Stimulated activated memory B cell treated with anti-CD40 and anti-IgM and Interleukin-4, amounts not matched to agents 10 μg/mL and 1 μg/mL and 100 μg/mL, for 72 hours (primary cell): ENCODE results near the gene OTOGL.
"Not testable (repeated sequence)": the region's sequence is repeated elsewhere in the genome, so short reads cannot be mapped to it uniquely, and the experiment has no call there.

Source experiments
- ATAC-seq: fragments of 150-1000 bp; cut with Tn5 transposase; 2 replicates; pipeline ENCODE4 v1.10.0; 2021
- H3K27ac Mint-ChIP-seq: one replicate; pipeline ENCODE4 v1.8.0; 2022; ENCODE audit warnings: mild to moderate bottlenecking, mixed read lengths
- H3K27me3 Mint-ChIP-seq: one replicate; pipeline ENCODE4 v1.8.0; 2022; ENCODE audit warnings: mixed read lengths
- H3K36me3 Mint-ChIP-seq: one replicate; pipeline ENCODE4 v1.8.0; 2022; ENCODE audit warnings: mixed read lengths
- H3K4me1 Mint-ChIP-seq: one replicate; pipeline ENCODE4 v1.8.0; 2022; ENCODE audit warnings: mixed read lengths
- H3K4me3 Mint-ChIP-seq: one replicate; pipeline ENCODE4 v1.8.0; 2022; ENCODE audit warnings: mild to moderate bottlenecking, moderate library complexity, mixed read lengths
- H3K9me3 Mint-ChIP-seq: one replicate; pipeline ENCODE4 v1.8.0; 2022; ENCODE audit warnings: mixed read lengths

OTOGL gene

DNA sequence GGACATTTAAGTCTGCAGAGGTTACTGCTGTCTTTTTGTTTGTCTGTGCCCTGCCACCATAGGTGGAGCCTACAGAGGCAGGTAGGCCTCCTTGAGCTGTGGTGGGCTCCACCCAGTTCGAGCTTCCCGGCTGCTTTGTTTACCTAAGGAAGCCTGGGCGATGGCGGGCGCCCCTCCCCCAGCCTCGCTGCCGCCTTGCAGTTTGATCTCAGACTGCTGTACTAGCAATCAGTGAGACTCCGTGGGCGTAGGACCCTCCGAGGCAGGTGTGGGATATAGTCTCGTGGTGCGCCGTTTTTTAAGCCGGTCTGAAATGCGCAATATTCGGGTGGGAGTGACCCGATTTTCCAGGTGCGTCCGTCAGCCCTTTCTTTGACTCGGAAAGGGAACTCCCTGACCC, 150.2 kb downstream of the OTOGL start:
- H3K27me3 Mint-ChIP-seq, ATAC-seq, H3K9me3 Mint-ChIP-seq, H3K36me3 Mint-ChIP-seq, H3K27ac Mint-ChIP-seq, H3K4me3 Mint-ChIP-seq, H3K4me1 Mint-ChIP-seq: not testable (repeated sequence)

DNA sequence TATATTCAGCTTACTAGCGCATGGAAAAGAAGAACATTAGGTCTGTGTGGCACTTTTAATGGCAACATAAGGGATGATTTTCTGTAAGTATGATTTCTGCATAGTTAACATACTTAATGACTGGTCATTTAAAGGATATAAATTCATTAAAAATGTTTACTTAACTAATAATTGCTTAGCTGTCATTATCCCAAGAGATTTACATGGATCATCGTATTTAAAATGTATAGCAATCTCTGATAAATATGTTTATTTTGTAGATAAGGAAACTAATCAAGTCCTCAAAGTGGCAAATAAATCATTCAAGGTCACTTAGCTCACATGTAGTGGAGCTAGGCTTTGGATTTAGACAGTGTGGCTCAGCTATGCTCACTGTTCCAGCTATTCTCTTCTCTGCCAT, 158.6 kb downstream of the OTOGL start:
- H3K4me3 Mint-ChIP-seq, result no peak overlapping the region

DNA sequence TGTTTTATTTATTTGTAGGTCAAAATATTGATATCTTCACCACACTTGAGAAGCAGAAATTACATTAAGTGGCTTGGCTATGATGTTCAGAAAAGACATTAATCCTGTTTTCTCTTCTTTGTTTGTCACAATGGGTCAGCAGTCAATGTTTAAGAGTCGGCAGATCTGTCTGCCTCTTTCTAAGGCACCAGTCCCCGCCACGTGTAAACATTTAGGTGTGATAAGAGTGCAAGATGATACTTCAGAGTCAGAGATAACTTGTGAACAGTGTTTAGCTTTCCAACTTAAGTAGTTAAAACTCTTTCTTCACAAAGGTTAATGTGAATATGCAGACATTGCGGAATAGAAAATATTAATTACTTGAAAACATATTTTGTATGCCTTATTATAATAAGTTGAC, 160.9 kb downstream of the OTOGL start:
- Mint-ChIP-seq H3K9me3 (no peaks in the 10 kb centered on the region), H3K4me3 (no peak overlapping the region), H3K27ac (no peak overlapping the region), H3K36me3 (no peaks in the 10 kb centered on the region), H3K27me3 (peaks cover 9% of the 10 kb centered on the region), H3K4me1 (no peaks in the 10 kb centered on the region)
- no peak for ATAC-seq

More for the DNA sequence above, 158.6 kb downstream of the OTOGL start:
- no peaks in the 10 kb centered on the region for H3K36me3 Mint-ChIP-seq
- peaks cover 9% of the 10 kb centered on the region for H3K27me3 Mint-ChIP-seq
- ATAC-seq, result no peak
- no peaks in the 10 kb centered on the region for H3K4me1 Mint-ChIP-seq
- H3K9me3 Mint-ChIP-seq, result no peaks in the 10 kb centered on the region
- H3K27ac Mint-ChIP-seq, result no peak overlapping the region

DNA sequence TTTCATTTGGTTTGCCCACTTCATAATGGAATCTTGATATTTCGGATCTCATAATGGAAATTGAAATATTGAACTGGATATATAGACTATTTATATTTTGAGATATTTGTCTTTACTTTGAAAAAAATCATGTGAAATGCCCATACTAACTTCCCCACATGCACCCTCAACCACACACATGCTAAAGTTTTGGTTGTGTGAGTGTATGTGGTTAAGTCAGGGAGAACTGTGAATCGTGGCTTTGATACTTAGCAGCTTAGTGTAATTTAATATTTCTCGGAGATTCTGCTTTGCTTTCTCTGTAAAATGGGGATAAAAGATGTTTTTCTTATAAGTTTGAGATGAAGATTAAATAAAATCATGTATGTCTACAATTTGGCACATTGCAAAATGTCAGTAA, 162.1 kb downstream of the OTOGL start:
- ATAC-seq, result no peak
- H3K27ac Mint-ChIP-seq, result no peak overlapping the region
- no peaks in the 10 kb centered on the region for H3K36me3 Mint-ChIP-seq
- H3K4me3 Mint-ChIP-seq, result no peak overlapping the region
- no peaks in the 10 kb centered on the region for H3K9me3 Mint-ChIP-seq
- H3K27me3 Mint-ChIP-seq, result peaks cover 14% of the 10 kb centered on the region
- H3K4me1 Mint-ChIP-seq, result no peaks in the 10 kb centered on the region

DNA sequence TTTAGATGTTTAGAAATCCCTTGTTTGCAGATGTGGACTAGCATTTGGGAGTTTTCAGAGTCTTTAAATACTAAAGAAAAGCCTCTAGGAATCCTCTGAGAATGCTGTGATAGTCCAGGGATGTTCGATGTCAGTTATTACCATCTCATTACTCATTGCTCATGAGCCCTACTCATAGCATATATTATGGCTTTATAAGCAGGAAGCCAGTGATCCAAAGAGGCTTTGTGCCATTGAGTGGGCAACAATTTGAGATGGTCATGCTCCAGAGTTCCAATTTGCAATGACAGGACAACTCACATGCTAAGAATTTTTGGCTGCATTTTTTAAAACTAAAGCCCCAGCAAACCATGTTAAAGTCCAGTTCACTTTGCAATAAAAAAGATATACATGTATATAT, 163.0 kb downstream of the OTOGL start:
- Mint-ChIP-seq H3K9me3 (no peaks in the 10 kb centered on the region), H3K27me3 (peaks cover 11% of the 10 kb centered on the region), H3K27ac (no peak overlapping the region), H3K36me3 (no peaks in the 10 kb centered on the region), H3K4me3 (no peak overlapping the region), H3K4me1 (no peaks in the 10 kb centered on the region)
- ATAC-seq, result no peak

DNA sequence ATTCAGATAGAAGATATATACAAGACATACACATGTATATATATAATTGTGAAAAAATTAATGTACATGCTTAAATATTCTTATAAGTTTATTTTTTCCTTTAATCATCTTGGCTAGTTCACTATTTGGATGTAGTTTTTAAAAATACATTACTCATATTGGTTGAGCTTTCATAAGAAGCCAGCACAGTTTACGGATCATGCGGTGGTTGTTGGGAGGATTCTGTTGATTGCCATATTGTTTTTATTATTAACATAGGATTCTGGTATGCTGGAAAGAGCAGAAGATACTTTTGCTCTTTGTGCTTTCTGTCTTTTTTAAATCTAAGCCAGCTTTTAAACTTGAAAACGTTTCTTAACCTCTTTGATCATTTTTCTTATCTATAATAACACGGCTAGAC, 163.4 kb downstream of the OTOGL start:
- no peaks in the 10 kb centered on the region for H3K4me1 Mint-ChIP-seq
- H3K27me3 Mint-ChIP-seq, result peaks cover 9% of the 10 kb centered on the region

DNA sequence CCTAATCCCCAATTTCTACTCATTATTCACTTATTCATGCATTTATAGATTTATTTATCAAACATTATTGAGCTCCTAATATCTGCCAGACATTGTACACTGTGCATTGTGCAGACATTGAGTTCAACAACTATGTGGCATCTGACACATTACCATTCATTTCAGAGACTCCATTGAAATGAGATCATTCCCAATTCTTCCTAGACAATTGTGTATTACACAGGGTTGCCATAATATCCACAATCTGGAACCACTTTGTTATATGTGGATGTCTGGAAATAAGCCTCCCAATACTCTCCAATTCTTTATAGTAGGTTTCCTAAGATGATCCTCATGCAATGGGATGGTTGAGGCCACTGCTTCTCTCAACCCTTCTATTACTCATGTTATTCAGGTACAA, 165.0 kb downstream of the OTOGL start:
- Mint-ChIP-seq H3K27ac (no peak overlapping the region), H3K9me3 (no peaks in the 10 kb centered on the region), H3K36me3 (no peaks in the 10 kb centered on the region), H3K27me3 (peaks cover 17% of the 10 kb centered on the region), H3K4me1 (no peaks in the 10 kb centered on the region), H3K4me3 (no peak overlapping the region)
- ATAC-seq, result no peak

More for the DNA sequence above, 163.4 kb downstream of the OTOGL start:
- Mint-ChIP-seq H3K4me3 (no peak overlapping the region), H3K36me3 (no peaks in the 10 kb centered on the region), H3K27ac (no peak overlapping the region), H3K9me3 (no peaks in the 10 kb centered on the region)
- no peak for ATAC-seq

DNA sequence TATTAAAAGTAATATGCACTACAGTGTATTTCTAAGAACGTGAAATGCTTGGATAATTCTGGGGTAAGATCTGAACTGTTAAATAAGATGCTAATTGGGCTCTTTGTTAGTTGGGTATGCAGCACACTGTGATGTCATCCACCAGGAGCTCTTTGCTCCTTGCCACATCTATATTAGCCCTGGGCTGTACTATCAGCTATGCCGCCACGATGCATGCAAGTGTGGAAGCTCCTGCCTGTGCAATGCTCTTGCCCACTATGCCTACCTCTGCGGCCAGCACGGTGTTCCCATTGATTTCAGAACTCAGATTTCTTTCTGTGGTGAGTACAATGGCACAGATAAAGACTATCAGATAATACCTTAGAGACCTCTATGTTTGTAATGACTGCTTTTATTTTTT, 165.6 kb downstream of the OTOGL start:
- H3K36me3 Mint-ChIP-seq, result no peaks in the 10 kb centered on the region
- H3K27me3 Mint-ChIP-seq, result peaks cover 17% of the 10 kb centered on the region
- no peak for ATAC-seq
- no peaks in the 10 kb centered on the region for H3K9me3 Mint-ChIP-seq
- no peak overlapping the region for H3K27ac Mint-ChIP-seq
- H3K4me1 Mint-ChIP-seq, result no peaks in the 10 kb centered on the region
- no peak overlapping the region for H3K4me3 Mint-ChIP-seq

DNA sequence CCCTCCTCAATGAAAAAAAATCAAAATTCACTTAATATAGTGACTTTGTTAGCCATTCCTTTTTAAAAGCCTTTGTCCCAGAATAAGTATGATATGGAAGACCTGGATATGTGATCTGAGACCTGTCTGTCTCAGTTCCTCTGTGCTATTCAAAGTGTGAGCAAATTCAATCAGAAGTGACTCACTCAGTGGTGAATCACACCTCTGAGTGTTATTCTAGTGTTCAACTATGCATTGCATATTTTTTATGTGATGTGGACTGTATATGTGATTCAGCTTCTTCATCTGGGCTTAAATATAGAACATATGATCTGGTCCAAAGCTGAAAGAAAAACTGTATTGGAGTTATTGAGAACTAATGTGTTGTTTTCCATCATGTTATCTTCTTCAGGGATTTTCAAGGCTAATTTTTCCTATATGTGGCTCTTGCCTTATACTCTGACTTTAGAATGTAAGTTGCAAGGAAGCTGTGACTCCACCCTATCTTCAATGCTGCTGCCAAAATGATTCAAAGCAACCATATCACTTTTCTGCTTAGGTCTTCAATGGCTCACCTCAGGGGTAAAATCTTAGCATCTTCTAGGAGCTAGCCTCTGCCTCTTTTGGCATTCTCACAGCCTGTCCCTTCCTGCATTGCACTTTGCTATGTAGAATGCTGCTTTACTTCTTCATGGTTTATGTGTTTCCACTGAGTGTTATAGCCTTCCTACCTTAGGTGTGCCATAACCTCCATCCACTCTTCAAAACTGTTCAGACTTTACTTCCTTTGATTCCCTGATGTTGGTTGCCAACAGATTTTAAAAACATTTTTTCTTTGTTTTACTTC, 169.8 kb downstream of the OTOGL start:
- no peak for ATAC-seq
- Mint-ChIP-seq H3K9me3 (no peaks in the 10 kb centered on the region), H3K27ac (no peak overlapping the region)

DNA sequence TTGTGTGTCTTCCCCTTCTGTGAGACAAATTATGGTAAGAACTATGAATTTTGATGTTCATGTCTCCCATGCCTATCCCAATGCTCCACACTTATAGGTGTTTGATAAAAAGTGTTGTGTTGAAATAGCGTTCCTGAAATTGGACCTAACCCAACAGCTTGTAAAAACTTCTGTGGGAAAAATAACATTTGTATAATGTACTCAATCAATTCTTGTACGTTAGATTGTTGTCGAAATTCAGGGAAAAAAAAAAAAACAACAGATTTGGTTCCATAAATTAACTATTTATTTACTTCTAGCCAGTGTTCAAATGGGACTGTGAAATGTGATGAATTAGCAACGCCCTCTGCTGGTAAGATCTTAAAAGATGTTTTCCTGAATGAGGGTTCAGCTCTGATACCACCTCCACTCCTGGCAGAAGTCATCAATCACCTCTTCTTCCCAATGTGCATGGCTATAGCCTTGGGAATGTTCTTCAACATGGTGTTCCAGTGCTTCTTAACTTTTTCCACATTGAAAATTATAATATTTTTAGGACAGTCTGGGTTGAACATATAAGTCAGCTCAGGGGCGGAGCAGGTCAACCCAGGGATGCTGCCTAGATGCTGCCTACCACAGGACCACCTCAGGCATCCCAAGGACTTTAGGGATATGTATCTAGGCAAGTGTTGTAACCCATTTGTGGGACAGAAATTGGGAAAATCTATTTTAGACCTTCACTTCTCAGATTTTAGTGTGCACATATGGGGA, 170.6 kb downstream of the OTOGL start:
- H3K4me1 Mint-ChIP-seq, result no peaks in the 10 kb centered on the region
- no peaks in the 10 kb centered on the region for H3K36me3 Mint-ChIP-seq
- H3K9me3 Mint-ChIP-seq, result no peaks in the 10 kb centered on the region
- no peak overlapping the region for H3K4me3 Mint-ChIP-seq
- no peak overlapping the region for H3K27ac Mint-ChIP-seq
- H3K27me3 Mint-ChIP-seq, result peaks cover 17% of the 10 kb centered on the region
- no peak for ATAC-seq

More for the DNA sequence above, 169.8 kb downstream of the OTOGL start:
- Mint-ChIP-seq H3K4me3 (no peak overlapping the region), H3K36me3 (no peaks in the 10 kb centered on the region), H3K4me1 (no peaks in the 10 kb centered on the region), H3K27me3 (peaks cover 17% of the 10 kb centered on the region)

DNA sequence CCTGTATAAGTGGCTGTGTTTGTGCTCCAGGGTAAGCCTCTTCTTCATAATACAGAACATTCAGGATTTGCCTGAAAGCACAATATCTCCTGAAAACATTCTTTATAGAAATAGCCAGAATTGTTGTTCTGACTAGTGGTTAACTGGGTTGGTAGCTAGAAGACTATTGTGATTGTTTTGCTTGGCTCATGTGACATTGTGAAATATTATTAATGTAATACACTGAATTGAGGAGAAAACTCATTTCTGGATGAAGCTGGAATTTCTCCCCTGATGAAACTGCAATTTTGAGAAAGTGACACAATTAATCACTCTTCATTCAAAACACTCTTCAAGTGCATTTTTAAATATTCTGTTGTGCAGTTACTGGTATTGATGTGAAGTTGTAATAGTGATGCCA, 172.4 kb downstream of the OTOGL start:
- Mint-ChIP-seq H3K27me3 (peaks cover 9% of the 10 kb centered on the region), H3K4me3 (no peak overlapping the region), H3K36me3 (no peaks in the 10 kb centered on the region), H3K27ac (no peak overlapping the region), H3K9me3 (no peaks in the 10 kb centered on the region), H3K4me1 (no peaks in the 10 kb centered on the region)
- no peak for ATAC-seq

DNA sequence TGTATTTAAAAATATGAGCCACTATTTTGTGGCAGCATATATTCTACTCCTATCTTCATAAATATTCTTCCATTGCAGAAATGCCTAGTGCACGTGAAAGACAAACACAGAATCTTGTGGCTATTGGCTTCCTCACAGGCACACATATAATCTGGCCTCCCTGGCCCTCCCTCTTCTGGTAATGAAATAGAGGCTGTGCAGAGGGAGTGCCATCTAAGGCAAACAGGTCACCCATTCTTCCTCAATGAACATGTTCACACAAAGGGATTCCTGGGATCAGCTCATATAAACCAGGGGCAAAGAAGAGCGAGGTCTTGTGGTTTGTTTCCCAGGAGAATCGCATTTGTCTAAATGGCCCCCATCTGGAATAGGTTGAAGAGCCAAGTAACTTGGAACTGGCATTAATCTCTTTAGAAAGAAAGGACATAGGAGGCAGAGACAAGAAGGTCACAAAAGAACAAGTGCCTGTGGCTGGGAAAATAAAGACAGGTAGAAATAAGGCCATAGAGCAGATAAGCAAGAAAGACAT, 173.1 kb downstream of the OTOGL start:
- ATAC-seq, result no peak
- H3K4me3 Mint-ChIP-seq, result no peak overlapping the region

DNA sequence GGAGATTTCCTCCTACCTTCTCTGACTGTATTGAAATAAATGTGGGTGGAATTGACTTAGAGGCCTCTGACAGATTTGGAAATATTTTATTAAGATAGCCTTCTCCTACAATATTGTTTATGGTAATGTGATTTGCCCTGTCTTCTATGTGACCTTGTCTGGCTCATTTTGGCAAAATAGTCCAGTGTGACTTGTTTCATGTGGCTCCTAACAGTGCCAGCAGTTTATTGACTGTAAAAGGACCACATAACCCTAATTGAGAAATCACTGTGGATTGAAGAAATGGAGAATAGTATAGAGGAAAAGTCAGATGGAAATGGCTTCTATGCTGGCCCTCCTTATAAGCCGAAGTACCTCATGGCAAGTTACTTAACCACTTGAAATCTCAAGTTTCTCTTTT, 173.8 kb downstream of the OTOGL start:
- no peak for ATAC-seq
- Mint-ChIP-seq H3K27me3 (peaks cover 8% of the 10 kb centered on the region), H3K36me3 (no peaks in the 10 kb centered on the region), H3K4me1 (no peaks in the 10 kb centered on the region), H3K27ac (no peak overlapping the region), H3K4me3 (no peak overlapping the region), H3K9me3 (no peaks in the 10 kb centered on the region)

More for the DNA sequence above, 173.1 kb downstream of the OTOGL start:
- Mint-ChIP-seq H3K9me3 (no peaks in the 10 kb centered on the region), H3K27ac (no peak overlapping the region), H3K27me3 (peaks cover 8% of the 10 kb centered on the region), H3K4me1 (no peaks in the 10 kb centered on the region), H3K36me3 (no peaks in the 10 kb centered on the region)

DNA sequence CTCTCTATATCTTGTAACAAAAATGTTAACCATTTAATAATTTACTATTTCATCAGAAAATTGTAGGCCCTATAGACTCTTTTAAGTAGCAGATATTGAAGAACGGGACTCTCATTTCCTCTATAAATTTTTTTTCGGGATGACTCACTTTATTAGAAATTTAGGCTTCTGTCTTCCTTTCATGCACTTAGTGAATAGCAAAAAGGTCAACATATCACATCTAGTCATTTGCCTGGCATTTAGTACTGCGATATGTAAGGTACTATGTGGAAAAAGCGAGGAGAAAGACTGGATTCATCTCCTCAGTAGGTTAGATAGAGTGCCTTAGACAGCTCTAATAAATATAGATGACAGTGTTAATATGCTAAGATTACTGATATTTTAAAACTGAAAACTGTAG, 178.4 kb downstream of the OTOGL start:
- Mint-ChIP-seq H3K36me3 (no peaks in the 10 kb centered on the region), H3K4me3 (no peak overlapping the region), H3K27ac (no peak overlapping the region), H3K27me3 (no peaks in the 10 kb centered on the region), H3K4me1 (no peaks in the 10 kb centered on the region), H3K9me3 (peaks cover 13% of the 10 kb centered on the region)
- no peak for ATAC-seq

DNA sequence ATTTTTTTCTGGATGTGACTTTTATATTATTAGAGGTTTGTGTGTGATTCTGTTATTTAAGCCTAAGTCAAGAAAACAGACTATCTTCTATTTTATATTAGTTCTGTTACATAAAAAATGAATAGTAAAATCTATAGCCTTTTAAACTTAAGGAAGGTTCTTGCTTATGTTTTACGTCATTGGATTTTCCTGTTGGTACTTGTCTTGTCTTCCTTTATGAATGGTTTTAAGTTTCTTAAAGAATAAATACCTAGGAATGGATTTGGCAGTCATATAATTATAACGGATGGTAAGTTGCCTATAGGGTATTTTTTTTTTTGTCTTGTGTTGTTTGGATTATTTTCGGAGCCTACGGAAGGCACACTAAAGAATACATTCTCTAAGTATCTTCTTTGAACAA, 182.9 kb downstream of the OTOGL start:
- ATAC-seq, result no peak
- Mint-ChIP-seq H3K27me3 (no peaks in the 10 kb centered on the region), H3K4me3 (no peak overlapping the region), H3K27ac (no peak overlapping the region), H3K9me3 (peaks cover 13% of the 10 kb centered on the region), H3K4me1 (no peaks in the 10 kb centered on the region), H3K36me3 (no peaks in the 10 kb centered on the region)

DNA sequence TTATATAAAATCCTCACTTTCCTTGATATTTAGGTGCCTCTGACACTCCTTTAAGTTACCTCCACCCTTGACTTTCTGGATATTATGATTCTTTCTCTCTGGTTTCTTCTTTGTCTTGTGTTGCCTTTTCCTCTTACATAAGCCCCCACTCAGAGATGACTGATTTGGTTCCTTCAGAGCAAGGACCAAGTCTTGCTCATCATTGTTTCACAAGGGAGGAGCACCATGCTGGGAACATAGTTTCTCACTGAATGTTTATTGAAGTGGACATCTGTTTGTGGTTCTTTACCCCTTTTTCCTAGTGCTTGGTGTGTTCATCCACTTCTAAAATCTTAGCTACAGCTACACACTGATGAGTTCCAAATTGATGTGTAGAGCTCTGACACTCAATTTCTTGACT, 183.4 kb downstream of the OTOGL start:
- no peak overlapping the region for H3K4me3 Mint-ChIP-seq
- no peaks in the 10 kb centered on the region for H3K27me3 Mint-ChIP-seq
- H3K9me3 Mint-ChIP-seq, result peaks cover 13% of the 10 kb centered on the region
- no peaks in the 10 kb centered on the region for H3K36me3 Mint-ChIP-seq
- H3K27ac Mint-ChIP-seq, result no peak overlapping the region
- no peak for ATAC-seq
- no peaks in the 10 kb centered on the region for H3K4me1 Mint-ChIP-seq
